Loucy (cell line): ENCODE data around the gene LANCL2.

Experiments
- H2AFZ ChIP-seq: fragments of 200-600 bp; sonication (generic); 2 replicates; pipeline ENCODE4 v1.6.0; 2016; ENCODE audit warnings: antibody characterized with exemption, mild to moderate bottlenecking, low read length, moderate library complexity
- H3F3A ChIP-seq: fragments of 200-600 bp; 2 replicates; pipeline ENCODE4 v1.6.0; 2016; ENCODE audit warnings: antibody characterized with exemption, low read depth, mild to moderate bottlenecking
- H3K27me3 ChIP-seq: fragments of 200-600 bp; sonication (generic); 2 replicates; pipeline ENCODE4 v1.6.1; 2014; ENCODE audit warnings: low read length, mild to moderate bottlenecking; ENCODE audit not compliant: insufficient read depth, poor library complexity, severe bottlenecking
- H3K36me3 ChIP-seq: fragments of 200-600 bp; sonication (generic); 2 replicates; pipeline ENCODE4 v1.6.1; 2016; ENCODE audit warnings: low read length; ENCODE audit not compliant: insufficient read depth
- H3K4me1 ChIP-seq: fragments of 200-600 bp; sonication (generic); 2 replicates; pipeline ENCODE4 v1.5.1; 2014; ENCODE audit warnings: low read length, mild to moderate bottlenecking; ENCODE audit not compliant: insufficient read depth, poor library complexity, severe bottlenecking
- H3K4me2 ChIP-seq: fragments of 200-600 bp; sonication (generic); 2 replicates; pipeline ENCODE4 v1.6.0; 2014; ENCODE audit warnings: antibody characterized with exemption, low read length, low read depth, mild to moderate bottlenecking; ENCODE audit not compliant: poor library complexity, severe bottlenecking
- H3K4me3 ChIP-seq: fragments of 200-600 bp; sonication (generic); 2 replicates; pipeline ENCODE4 v1.5.1; 2014; ENCODE audit warnings: low read length, mild to moderate bottlenecking, mixed read lengths; ENCODE audit not compliant: poor library complexity, severe bottlenecking
- H3K79me2 ChIP-seq: fragments of 200-600 bp; sonication (generic); 2 replicates; pipeline ENCODE4 v1.6.1; 2014; ENCODE audit warnings: low read length; ENCODE audit not compliant: insufficient read depth
- H3K9ac ChIP-seq: fragments of 200-600 bp; sonication (generic); 2 replicates; pipeline ENCODE4 v1.6.0; 2014; ENCODE audit warnings: mild to moderate bottlenecking, low read depth, low read length, moderate library complexity; ENCODE audit not compliant: poor library complexity, severe bottlenecking
- H3K9me2 ChIP-seq: fragments of 200-600 bp; sonication (generic); replicated peaks from 2 replicates; pipeline ENCODE4 v1.6.1; 2016; ENCODE audit warnings: low read depth, low read length, mixed read lengths
- H3K9me3 ChIP-seq: fragments of 200-600 bp; sonication (generic); 2 replicates; pipeline ENCODE4 v1.6.1; 2014; ENCODE audit warnings: mild to moderate bottlenecking, antibody characterized with exemption, low read length, low read depth; ENCODE audit not compliant: insufficient read depth
- H4K20me1 ChIP-seq: fragments of 200-600 bp; sonication (generic); 2 replicates; pipeline ENCODE4 v1.6.0; 2014; ENCODE audit warnings: antibody characterized with exemption, low read length, mild to moderate bottlenecking; ENCODE audit not compliant: insufficient read depth, poor library complexity, severe bottlenecking
- EZH2phosphoT487 ChIP-seq: fragments of 200-600 bp; IDR thresholded peaks from 2 replicates; pipeline ENCODE4 v1.6.1; 2018; ENCODE audit warnings: antibody characterized with exemption, mild to moderate bottlenecking, moderate library complexity, borderline replicate concordance
- TF ChIP-seq, protein P1 (sequence below): fragments of 200-600 bp; sonication (generic); conservative IDR thresholded peaks from 2 replicates; pipeline ENCODE4 v1.5.1; 2014; ENCODE audit warnings: mild to moderate bottlenecking, antibody characterized with exemption, low read length

LANCL2 gene

DNA sequence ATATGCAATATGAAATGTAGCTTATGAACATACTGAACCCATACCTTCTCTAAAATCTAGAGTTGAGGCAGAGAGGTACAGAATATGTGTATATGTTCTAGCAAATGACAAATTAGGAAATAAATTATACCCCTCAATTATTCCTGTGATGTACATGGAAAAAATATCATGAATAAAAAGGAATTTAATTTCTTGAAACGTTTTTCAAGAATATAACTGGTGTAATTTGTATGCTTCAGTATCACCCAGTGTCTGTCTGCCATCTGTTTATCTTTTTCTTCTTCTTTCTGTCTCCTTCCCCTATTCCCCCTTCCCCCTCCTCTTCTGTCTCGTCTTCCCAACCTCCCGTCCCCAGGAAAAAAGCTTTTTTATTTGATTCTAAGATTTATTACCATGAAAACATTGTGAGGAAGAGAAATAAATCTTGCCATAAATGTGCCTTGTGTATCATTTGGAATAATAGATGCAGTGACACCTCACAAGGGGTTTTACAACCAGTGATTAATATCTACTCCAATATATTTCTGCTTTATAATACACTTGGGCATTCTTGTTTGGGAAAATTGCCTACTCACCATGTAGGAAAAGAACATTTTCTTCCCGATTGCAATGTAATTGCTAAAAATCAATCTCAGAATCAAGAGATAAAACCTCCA lies 12.2 kb downstream of the LANCL2 start:
- Histone ChIP-seq H3K79me2 (no peaks in the 10 kb centered on the region), H3K9ac (no peak overlapping the region), H3K27me3 (no peaks in the 10 kb centered on the region), H3K4me1 (no peaks in the 10 kb centered on the region), H3K36me3 (no peaks in the 10 kb centered on the region), H3F3A (no peaks in the 10 kb centered on the region), H3K9me3 (no peaks in the 10 kb centered on the region), H3K4me2 (no peak overlapping the region), H3K4me3 (no peak overlapping the region), H4K20me1 (no peaks in the 10 kb centered on the region), H3K9me2 (no peaks in the 10 kb centered on the region), H2AFZ (no peak overlapping the region)
- TF ChIP-seq EZH2phosphoT487, result no peak

- no peaks in the 10 kb centered on the region for H3K36me3 ChIP-seq
- H2AFZ ChIP-seq, result no peak overlapping the region
- no peaks in the 10 kb centered on the region for H4K20me1 ChIP-seq
- H3K9ac ChIP-seq, result no peak overlapping the region
- no peak for TF ChIP-seq EZH2phosphoT487
- TF ChIP-seq, protein P1, sequence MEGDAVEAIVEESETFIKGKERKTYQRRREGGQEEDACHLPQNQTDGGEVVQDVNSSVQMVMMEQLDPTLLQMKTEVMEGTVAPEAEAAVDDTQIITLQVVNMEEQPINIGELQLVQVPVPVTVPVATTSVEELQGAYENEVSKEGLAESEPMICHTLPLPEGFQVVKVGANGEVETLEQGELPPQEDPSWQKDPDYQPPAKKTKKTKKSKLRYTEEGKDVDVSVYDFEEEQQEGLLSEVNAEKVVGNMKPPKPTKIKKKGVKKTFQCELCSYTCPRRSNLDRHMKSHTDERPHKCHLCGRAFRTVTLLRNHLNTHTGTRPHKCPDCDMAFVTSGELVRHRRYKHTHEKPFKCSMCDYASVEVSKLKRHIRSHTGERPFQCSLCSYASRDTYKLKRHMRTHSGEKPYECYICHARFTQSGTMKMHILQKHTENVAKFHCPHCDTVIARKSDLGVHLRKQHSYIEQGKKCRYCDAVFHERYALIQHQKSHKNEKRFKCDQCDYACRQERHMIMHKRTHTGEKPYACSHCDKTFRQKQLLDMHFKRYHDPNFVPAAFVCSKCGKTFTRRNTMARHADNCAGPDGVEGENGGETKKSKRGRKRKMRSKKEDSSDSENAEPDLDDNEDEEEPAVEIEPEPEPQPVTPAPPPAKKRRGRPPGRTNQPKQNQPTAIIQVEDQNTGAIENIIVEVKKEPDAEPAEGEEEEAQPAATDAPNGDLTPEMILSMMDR, result no peak
- H3K79me2 ChIP-seq, result no peaks in the 10 kb centered on the region
- no peaks in the 10 kb centered on the region for H3K9me3 ChIP-seq
- H3K4me1 ChIP-seq, result no peaks in the 10 kb centered on the region
- no peaks in the 10 kb centered on the region for H3K9me2 ChIP-seq
- no peak overlapping the region for H3K4me3 ChIP-seq
- no peak overlapping the region for H3K4me2 ChIP-seq
- no peaks in the 10 kb centered on the region for H3K27me3 ChIP-seq
- no peaks in the 10 kb centered on the region for H3F3A ChIP-seq
Measured at GRCh38 chr7:55379285-55379684, 14.1 kb downstream of the LANCL2 start.

GRCh38 chr7:55381189-55381588 lies 16.1 kb downstream of the LANCL2 start:
- H3K27me3 ChIP-seq, result no peaks in the 10 kb centered on the region
- no peak overlapping the region for H3K4me3 ChIP-seq
- TF ChIP-seq EZH2phosphoT487, result no peak
- TF ChIP-seq, protein P1, result no peak
- H3K4me2 ChIP-seq, result no peak overlapping the region
- H3K36me3 ChIP-seq, result no peaks in the 10 kb centered on the region
- no peaks in the 10 kb centered on the region for H3K79me2 ChIP-seq
- H3K9me2 ChIP-seq, result no peaks in the 10 kb centered on the region
- H3K4me1 ChIP-seq, result no peaks in the 10 kb centered on the region
- H3K9ac ChIP-seq, result no peak overlapping the region
- no peaks in the 10 kb centered on the region for H3F3A ChIP-seq
- peaks cover 5% of the 10 kb centered on the region; the same call in 1 of the 2 replicates for H3K9me3 ChIP-seq
- H4K20me1 ChIP-seq, result no peaks in the 10 kb centered on the region
- H2AFZ ChIP-seq, result no peak overlapping the region

DNA sequence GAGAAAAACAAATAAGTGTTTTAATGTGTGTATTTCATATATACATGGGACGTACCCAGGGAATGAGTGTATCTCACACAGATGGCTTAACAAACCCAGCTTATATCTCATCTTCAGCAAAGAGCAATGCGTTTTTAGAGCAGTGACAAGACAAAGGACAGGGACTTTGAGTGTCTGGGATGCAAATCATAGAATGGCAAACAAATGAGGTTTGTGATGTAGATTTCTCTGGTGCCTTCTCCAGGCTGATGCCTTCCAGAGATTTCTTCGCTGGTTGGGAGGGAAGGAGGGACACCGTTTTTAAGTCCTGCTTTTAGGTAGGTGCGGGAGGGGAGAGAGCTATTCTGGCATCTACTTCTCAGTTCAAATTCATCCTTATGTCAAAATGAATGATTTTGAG lies 16.6 kb downstream of the LANCL2 start:
- no peaks in the 10 kb centered on the region for H3F3A ChIP-seq
- no peak overlapping the region for H2AFZ ChIP-seq
- H3K79me2 ChIP-seq, result no peaks in the 10 kb centered on the region
- H3K27me3 ChIP-seq, result no peaks in the 10 kb centered on the region
- no peaks in the 10 kb centered on the region for H4K20me1 ChIP-seq
- H3K9me3 ChIP-seq, result peaks cover 10% of the 10 kb centered on the region; the same call in 1 of the 2 replicates
- H3K36me3 ChIP-seq, result no peaks in the 10 kb centered on the region
- H3K9ac ChIP-seq, result no peak overlapping the region
- TF ChIP-seq, protein P1, result no peak
- TF ChIP-seq EZH2phosphoT487, result no peak
- no peaks in the 10 kb centered on the region for H3K4me1 ChIP-seq
- H3K4me2 ChIP-seq, result no peak overlapping the region
- no peaks in the 10 kb centered on the region for H3K9me2 ChIP-seq
- H3K4me3 ChIP-seq, result no peak overlapping the region
